Sigmoid colon (tissue), 7 donors: ENCODE results near the gene PRICKLE1. TPM values are rescaled to one million over a fixed set of nuclear protein-coding genes. Genes with fewer than 3 reads are reported as not detected.

Source experiments
- DNase-seq: peaks from one replicate; pipeline ENCODE4 v3.0.0-alpha.2; 2019
- H3K27ac ChIP-seq, 4 donors: fragments of 200-600 bp; sonication (generic); one replicate each; pipeline ENCODE4 v1.5.1; 2016 to 2019; ENCODE audit warnings: mild to moderate bottlenecking in 1 of 4
- H3K27me3 ChIP-seq, 3 donors: fragments of 200-600 bp; sonication (generic); one replicate each; pipeline ENCODE4 v1.5.1; 2019; ENCODE audit warnings: mild to moderate bottlenecking in 1 of 3
- H3K36me3 ChIP-seq, 4 donors: fragments of 200-600 bp; sonication (generic); one replicate each; pipeline ENCODE4 v1.5.1; 2016 to 2019
- H3K4me1 ChIP-seq, 4 donors: fragments of 200-600 bp; sonication (generic); one replicate each; pipeline ENCODE4 v1.5.1; 2017 to 2019
- H3K4me3 ChIP-seq, 4 donors: fragments of 200-600 bp; sonication (generic); one replicate each; pipeline ENCODE4 v1.5.1; 2017 to 2019; ENCODE audit warnings: mild to moderate bottlenecking in 2 of 4, moderate library complexity in 1 of 4
- H3K9me3 ChIP-seq, 4 donors: fragments of 200-600 bp in 3 of 4; sonication (generic) in 3 of 4; one replicate each; pipeline versions ENCODE4 v1.5.1 to v1.6.1; 2013 to 2019
- EP300 ChIP-seq, 4 donors: sonication (generic); formaldehyde crosslinking; IDR thresholded peaks; one replicate each; pipeline ENCODE4 v1.6.1; 2017; ENCODE audit warnings: antibody characterized with exemption in 4 of 4
- POLR2A ChIP-seq, 2 donors: fragments of 450-650 bp; IDR thresholded peaks; one replicate each; pipeline ENCODE4 v1.6.1; 2016; ENCODE audit warnings: antibody characterized with exemption in 2 of 2, mild to moderate bottlenecking in 2 of 2, moderate library complexity in 2 of 2
- POLR2AphosphoS5 ChIP-seq, 4 donors: sonication (generic); formaldehyde crosslinking; IDR thresholded peaks; one replicate each; pipeline ENCODE4 v1.6.1; 2017; ENCODE audit warnings: antibody characterized with exemption in 4 of 4
- WGBS, 2 donors: extraction: QIAGEN DNeasy Blood & Tissue Kit; methylation state at CpG; one replicate each; pipeline ENCODE4 v1.1.7; 2013; 5-methylcytosine and 5-hydroxymethylcytosine counted together
- intact Hi-C: fragments of 100-400 bp; cut with DNase I; formaldehyde crosslinking; loops from one replicate; pipeline ENCODE4 v1.15.1; 2023
- polyA plus RNA-seq, 3 donors: library from polyadenylated mRNA; stranded (reverse); fragments of 200-250 nt; gene quantifications; one replicate each; pipeline ENCODE4 v1.2.3, GENCODE V29; 2013
- total RNA-seq, 4 donors: library from RNA; depleted of rRNA; stranded (reverse); fragments of >200 nt; gene quantifications; one replicate each; pipeline ENCODE4 v1.1.0, GENCODE V29; 2016
- TF ChIP-seq, protein P1 (sequence below), 4 experiments: fragments of 450-650 bp in 3 of 4; fragments of 200-600 bp in 1 of 4; IDR thresholded peaks; one replicate each; pipeline ENCODE4 v1.5.1; 2016 to 2019; ENCODE audit warnings: antibody characterized with exemption in 4 of 4, mild to moderate bottlenecking in 3 of 4, moderate library complexity in 2 of 4
- donor health status: healthy with polysubstance abuse.
- donor health status: Bipolar disorder and iron deficiency.
- donor health status: healthy.

Gene PRICKLE1
- total and polyA plus RNA-seq, 7 donors: 0.46 to 12.4 (median 7.8) TPM

DNA sequence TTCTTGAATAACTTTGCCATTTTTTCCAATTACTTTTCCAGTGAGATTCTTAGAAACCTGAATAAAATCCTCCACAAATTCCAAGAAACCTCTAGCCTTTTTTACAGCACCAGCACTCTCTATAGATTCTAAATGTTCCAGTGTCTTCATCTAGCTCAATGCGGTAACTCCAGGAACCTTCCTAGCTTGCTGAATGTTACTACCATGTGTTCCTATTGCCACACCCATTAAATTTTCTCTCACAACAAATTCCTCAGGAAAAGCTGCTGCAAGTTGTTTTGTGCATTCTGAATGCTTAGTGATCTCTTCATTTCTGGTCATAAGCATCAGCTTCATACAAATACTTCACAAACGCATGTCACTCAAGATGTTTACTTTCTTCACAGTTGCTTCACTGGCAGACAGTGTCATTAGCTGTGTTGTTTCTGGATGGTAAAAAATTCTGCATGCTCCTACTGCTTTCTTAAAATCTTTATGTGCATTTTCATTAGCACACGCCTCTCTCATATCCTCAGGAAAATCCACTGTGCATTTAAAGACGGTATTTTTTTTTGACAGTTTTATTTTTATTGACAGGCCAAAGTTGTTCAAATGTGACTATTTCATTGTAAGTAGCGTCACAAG lies 156.9 kb downstream of the PRICKLE1 start:
- Histone ChIP-seq H3K4me1 (no peaks in the 10 kb centered on the region), H3K27ac (no peak overlapping the region), H3K27me3 (no peaks in the 10 kb centered on the region), H3K36me3 (peaks cover 0 to 5% (median 0%) of the 10 kb centered on the region in 4 donors), H3K9me3 (no peaks in the 10 kb centered on the region), H3K4me3 (no peak overlapping the region)
- no peak for TF ChIP-seq EP300 (IDR thresholded peaks at IDR 0.05)
- no peak for TF ChIP-seq POLR2AphosphoS5 (IDR thresholded peaks at IDR 0.05)
- TF ChIP-seq POLR2A (IDR thresholded peaks at IDR 0.05): no peak
- TF ChIP-seq, protein P1, sequence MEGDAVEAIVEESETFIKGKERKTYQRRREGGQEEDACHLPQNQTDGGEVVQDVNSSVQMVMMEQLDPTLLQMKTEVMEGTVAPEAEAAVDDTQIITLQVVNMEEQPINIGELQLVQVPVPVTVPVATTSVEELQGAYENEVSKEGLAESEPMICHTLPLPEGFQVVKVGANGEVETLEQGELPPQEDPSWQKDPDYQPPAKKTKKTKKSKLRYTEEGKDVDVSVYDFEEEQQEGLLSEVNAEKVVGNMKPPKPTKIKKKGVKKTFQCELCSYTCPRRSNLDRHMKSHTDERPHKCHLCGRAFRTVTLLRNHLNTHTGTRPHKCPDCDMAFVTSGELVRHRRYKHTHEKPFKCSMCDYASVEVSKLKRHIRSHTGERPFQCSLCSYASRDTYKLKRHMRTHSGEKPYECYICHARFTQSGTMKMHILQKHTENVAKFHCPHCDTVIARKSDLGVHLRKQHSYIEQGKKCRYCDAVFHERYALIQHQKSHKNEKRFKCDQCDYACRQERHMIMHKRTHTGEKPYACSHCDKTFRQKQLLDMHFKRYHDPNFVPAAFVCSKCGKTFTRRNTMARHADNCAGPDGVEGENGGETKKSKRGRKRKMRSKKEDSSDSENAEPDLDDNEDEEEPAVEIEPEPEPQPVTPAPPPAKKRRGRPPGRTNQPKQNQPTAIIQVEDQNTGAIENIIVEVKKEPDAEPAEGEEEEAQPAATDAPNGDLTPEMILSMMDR (IDR thresholded peaks at IDR 0.05): no peak
- intact Hi-C loops: no loop called here
- 96 to 98% methylated on average over 5 of the region's 5 CpGs for WGBS, 2 donors
- no peak for DNase-seq

DNA sequence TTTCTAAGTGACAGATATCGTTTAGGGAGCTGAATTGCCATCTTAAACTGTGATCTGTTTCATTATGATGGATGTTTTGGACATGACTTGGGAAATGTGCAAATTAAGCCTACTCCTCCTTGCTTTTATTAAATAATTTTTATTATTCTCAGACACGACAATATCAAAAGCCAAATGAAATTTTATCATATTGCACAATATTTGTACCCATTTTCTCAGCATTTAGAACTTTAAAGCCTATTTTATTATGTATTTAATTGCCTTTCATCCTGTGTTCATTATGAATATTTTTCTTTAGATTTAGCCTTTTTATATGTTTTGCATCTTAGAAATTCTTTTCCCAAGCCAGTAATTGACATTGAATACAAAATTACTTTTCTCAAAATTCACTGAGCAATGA lies 160.7 kb downstream of the PRICKLE1 start:
- Histone ChIP-seq H3K4me3 (no peak overlapping the region), H3K4me1 (no peaks in the 10 kb centered on the region), H3K36me3 (peaks cover 0 to 5% (median 0%) of the 10 kb centered on the region in 4 donors), H3K9me3 (no peaks in the 10 kb centered on the region), H3K27me3 (no peaks in the 10 kb centered on the region), H3K27ac (no peak overlapping the region)
- intact Hi-C loops: no loop called here
- 69 to 95% methylated on average over 2 of the region's 2 CpGs for WGBS, 2 donors
- DNase-seq: no peak
- TF ChIP-seq POLR2A (IDR thresholded peaks at IDR 0.05) (no peak), EP300 (IDR thresholded peaks at IDR 0.05) (no peak), POLR2AphosphoS5 (IDR thresholded peaks at IDR 0.05) (no peak)
- TF ChIP-seq, protein P1 (IDR thresholded peaks at IDR 0.05): no peak

DNA sequence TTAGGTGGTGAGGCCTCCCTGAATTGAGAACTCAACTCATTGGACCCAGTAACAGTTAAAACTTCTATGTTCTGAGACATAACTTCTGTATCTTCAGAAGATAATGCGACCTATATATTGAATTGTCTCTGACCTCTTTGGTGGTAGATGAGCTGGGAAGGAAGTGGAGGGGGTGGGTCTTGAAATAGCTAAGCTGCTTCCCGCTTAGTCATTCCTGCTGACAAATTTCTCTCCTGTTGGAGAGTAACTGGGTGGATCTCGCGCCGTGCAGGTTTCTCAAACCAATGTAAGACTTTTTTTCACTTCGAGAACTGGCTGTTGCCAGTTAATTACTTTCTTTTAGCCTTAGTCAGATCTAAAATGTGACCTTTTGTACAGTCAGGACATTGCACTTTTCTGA lies 162.8 kb downstream of the PRICKLE1 start:
- 90 to 94% methylated on average over 6 of the region's 6 CpGs for WGBS, 2 donors
- intact Hi-C loops: no loop called here
- no peak for DNase-seq
- no peak overlapping the region for H3K4me3 ChIP-seq
- peaks cover 0 to 7% (median 0%) of the 10 kb centered on the region in 4 donors for H3K4me1 ChIP-seq
- TF ChIP-seq, protein P1 (IDR thresholded peaks at IDR 0.05): no peak
- TF ChIP-seq EP300 (IDR thresholded peaks at IDR 0.05) (no peak), POLR2AphosphoS5 (IDR thresholded peaks at IDR 0.05) (no peak), POLR2A (IDR thresholded peaks at IDR 0.05) (no peak)
- no peaks in the 10 kb centered on the region for H3K36me3 ChIP-seq
- H3K27ac ChIP-seq: no peak overlapping the region
- H3K9me3 ChIP-seq: no peaks in the 10 kb centered on the region
- H3K27me3 ChIP-seq: no peaks in the 10 kb centered on the region

DNA sequence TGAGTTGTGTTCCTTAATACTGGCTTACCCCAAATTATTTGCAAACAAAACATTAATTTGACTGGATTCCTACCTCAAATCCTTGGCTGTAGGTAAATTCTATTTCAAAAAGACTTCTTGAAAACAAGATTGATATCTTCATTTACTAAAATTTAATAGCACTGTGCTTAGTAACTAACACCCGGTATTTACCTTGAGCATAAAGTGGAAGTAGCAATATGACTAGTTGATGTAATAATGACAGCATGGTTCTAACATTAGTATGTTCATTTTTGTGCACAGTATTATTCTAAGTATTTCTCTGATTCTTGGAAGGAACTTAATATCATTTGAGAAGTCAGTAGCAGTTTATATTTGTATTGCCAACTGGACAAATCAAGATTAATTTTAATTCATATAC lies 166.8 kb downstream of the PRICKLE1 start:
- H3K36me3 ChIP-seq: no peaks in the 10 kb centered on the region
- H3K4me3 ChIP-seq: no peak overlapping the region
- DNase-seq: no peak
- peaks cover 0 to 10% (median 0%) of the 10 kb centered on the region in 4 donors for H3K4me1 ChIP-seq
- TF ChIP-seq, protein P1 (IDR thresholded peaks at IDR 0.05): no peak
- no peak for TF ChIP-seq EP300 (IDR thresholded peaks at IDR 0.05)
- TF ChIP-seq POLR2AphosphoS5 (IDR thresholded peaks at IDR 0.05): no peak
- TF ChIP-seq POLR2A (IDR thresholded peaks at IDR 0.05): no peak
- intact Hi-C loops: no loop called here
- no peaks in the 10 kb centered on the region for H3K27me3 ChIP-seq
- 85 to 93% methylated on average over 1 of the region's 1 CpG for WGBS, 2 donors
- no peak overlapping the region for H3K27ac ChIP-seq
- no peaks in the 10 kb centered on the region for H3K9me3 ChIP-seq
